B cell (primary cell): ENCODE results near the gene SIK3. TPM values are rescaled to one million over a fixed set of nuclear protein-coding genes. Genes with fewer than 3 reads are reported as not detected.
A peak's percentile ranks its signal among the peaks of the same experiment; 100 is the strongest.

Experiments used
- ATAC-seq: fragments of 200-7000 bp; cut with Tn5 transposase; one replicate; pipeline ENCODE4 v1.10.0; 2021; ENCODE audit warnings: low read depth, mild to moderate bottlenecking, moderate number of reproducible peaks, moderate library complexity
- CTCF ChIA-PET: fragments of 350-600 bp; sonication (Branson Sonifier 250); formaldehyde crosslinking; loops from one replicate; lab custom pipeline; 2021; ENCODE audit warnings: antibody characterized with exemption, inconsistent platforms; lab: Charles Lee
- POLR2A ChIA-PET: fragments of 350-600 bp; sonication (Branson Sonifier 250); formaldehyde crosslinking; loops from one replicate; lab custom pipeline; 2021; ENCODE audit warnings: antibody characterized with exemption; lab: Charles Lee
- DNase-seq: peaks from one replicate; pipeline ENCODE4 v3.0.0; 2013
- H2AFZ ChIP-seq: 2 replicates; pipeline ENCODE4 v1.6.1; 2012; ENCODE audit warnings: mild to moderate bottlenecking, low read depth, low read length; ENCODE audit not compliant: insufficient read depth, poor library complexity, severe bottlenecking
- H3K27ac ChIP-seq, 2 donors: 1 replicate in 1 of 2; 2 replicates in 1 of 2; pipeline ENCODE4 v1.5.1; 2012 to 2013; ENCODE audit warnings: low read length in 2 of 2, mild to moderate bottlenecking in 2 of 2, moderate library complexity in 1 of 2
- H3K27me3 ChIP-seq, 4 experiments: fragments of 200-600 bp in 1 of 4; sonication (generic) in 1 of 4; replicated peaks in 1 of 4; 1 replicate in 2 of 4; 2 replicates in 2 of 4; pipeline versions ENCODE4 v1.6.1 to v1.7.0; 2013 to 2016; ENCODE audit warnings: low read length in 3 of 4, mild to moderate bottlenecking in 2 of 4, mixed read lengths in 1 of 4, moderate library complexity in 1 of 4; ENCODE audit not compliant: insufficient read depth in 4 of 4, control insufficient read depth in 3 of 4; ENCODE audit errors: control extremely low read depth in 1 of 4
- H3K36me3 ChIP-seq, 2 experiments: replicated peaks in 1 of 2; 1 replicate in 1 of 2; 2 replicates in 1 of 2; pipeline versions ENCODE4 v1.6.1 to v1.7.1; 2013; ENCODE audit warnings: low read length in 1 of 2; ENCODE audit not compliant: insufficient read depth in 2 of 2, control insufficient read depth in 1 of 2; ENCODE audit errors: control extremely low read depth in 1 of 2, extremely low read depth in 1 of 2
- H3K4me1 ChIP-seq, 2 donors: fragments of 200-600 bp in 1 of 2; sonication (generic) in 1 of 2; 1 replicate in 1 of 2; 2 replicates in 1 of 2; pipeline versions ENCODE4 v1.5.1 to v1.6.1; 2013 to 2017; ENCODE audit warnings: low read length in 2 of 2; ENCODE audit not compliant: control insufficient read depth in 2 of 2, insufficient read depth in 2 of 2
- H3K4me2 ChIP-seq: replicated peaks from 2 replicates; pipeline ENCODE3; 2012; ENCODE audit warnings: mild to moderate bottlenecking, low read depth, low read length; ENCODE audit not compliant: poor library complexity, severe bottlenecking
- H3K4me3 ChIP-seq, 5 experiments: fragments of 200-600 bp in 1 of 5; sonication (generic) in 1 of 5; 1 replicate in 3 of 5; 2 replicates in 2 of 5; pipeline versions ENCODE4 v1.5.1 to v1.7.0; 2011 to 2016; ENCODE audit warnings: low read length in 4 of 5, mild to moderate bottlenecking in 4 of 5, low read depth in 2 of 5, control low read depth in 1 of 5, moderate library complexity in 1 of 5; ENCODE audit not compliant: insufficient read depth in 1 of 5; ENCODE audit errors: control extremely low read depth in 1 of 5, extremely low read depth in 1 of 5
- H3K79me2 ChIP-seq: fragments of 200-600 bp; sonication (generic); one replicate; pipeline ENCODE4 v1.6.0; 2016; ENCODE audit warnings: low read length; ENCODE audit not compliant: control insufficient read depth, insufficient read depth
- H3K9ac ChIP-seq: fragments of 200-600 bp; sonication (generic); 2 replicates; pipeline ENCODE4 v1.6.1; 2017; ENCODE audit warnings: mild to moderate bottlenecking, low read length, moderate library complexity
- H3K9me3 ChIP-seq, 3 donors: one replicate each; pipeline versions ENCODE4 v1.6.1 to v1.7.1; 2013; ENCODE audit warnings: low read length in 2 of 3; ENCODE audit not compliant: control insufficient read depth in 2 of 3, insufficient read depth in 1 of 3; ENCODE audit errors: control extremely low read depth in 1 of 3
- H4K20me1 ChIP-seq: 2 replicates; pipeline ENCODE4 v1.6.0; 2012; ENCODE audit warnings: mild to moderate bottlenecking, low read length; ENCODE audit not compliant: insufficient read depth, control insufficient read depth, poor library complexity, severe bottlenecking
- H3K27ac Mint-ChIP-seq: one replicate; pipeline ENCODE4 v1.8.0; 2021; ENCODE audit warnings: mixed read lengths
- H3K27me3 Mint-ChIP-seq: one replicate; pipeline ENCODE4 v1.8.0; 2021; ENCODE audit warnings: mixed read lengths
- H3K4me1 Mint-ChIP-seq: one replicate; pipeline ENCODE4 v1.8.0; 2021; ENCODE audit warnings: mixed read lengths
- H3K4me3 Mint-ChIP-seq: one replicate; pipeline ENCODE4 v1.8.0; 2021; ENCODE audit warnings: mixed read lengths
- H3K9me3 Mint-ChIP-seq: one replicate; pipeline ENCODE4 v1.8.0; 2022; ENCODE audit warnings: mixed read lengths; ENCODE audit not compliant: insufficient read depth
- CTCF ChIP-seq: fragments of 200-600 bp; IDR thresholded peaks from one replicate; pipeline ENCODE4 v1.8.0; 2022; ENCODE audit warnings: antibody characterized with exemption, mild to moderate bottlenecking
- EZH2 ChIP-seq: IDR thresholded peaks from 2 replicates; pipeline ENCODE4 v1.6.1; 2012; ENCODE audit warnings: borderline replicate concordance, low read depth, mild to moderate bottlenecking, moderate library complexity, low read length; ENCODE audit not compliant: insufficient read depth, poor library complexity, severe bottlenecking
- WGBS: methylation state at CpG from one replicate; pipeline ENCODE4 v1.1.5; 2013; ENCODE audit warnings: missing lambda C conversion rate; ENCODE audit not compliant: insufficient coverage; 5-methylcytosine and 5-hydroxymethylcytosine counted together
- intact Hi-C: fragments of 100-400 bp; cut with micrococcal nuclease; formaldehyde crosslinking; loops from one replicate; pipeline ENCODE4 v1.10.0; 2022
- polyA plus RNA-seq: library from polyadenylated mRNA; depleted of rRNA; stranded (reverse); fragments of >200 nt; gene quantifications from 2 replicates; pipeline ENCODE4 v1.2.3, GENCODE V29; 2012
- total RNA-seq, 2 donors: library from RNA; stranded (reverse); fragments of 120-200 nt in 1 of 2; gene quantifications; 1 replicate in 1 of 2; 2 replicates in 1 of 2; pipeline versions ENCODE4 v1.2.3 to v1.2.4, GENCODE V29; 2013 to 2022

The SIK3 gene
- total and polyA plus RNA-seq, 2 donors (not counting 1 experiment from before 2014, with no cell fraction given), result 36.5 to 180 TPM

GRCh38 chr11:116929414-116930090, 168.7 kb downstream of the SIK3 start:
- Histone ChIP-seq H3K27ac (peak overlapping the region; percentile 95 to 96), H3K4me2 (peak overlapping the region; percentile 76), H3K79me2 (peaks cover 57% of the 10 kb centered on the region), H3K9me3 (peaks cover 0 to 4% (median 0%) of the 10 kb centered on the region in 3 donors), H3K27me3 (no peaks in the 10 kb centered on the region), H3K36me3 (peaks cover 0 to 8% of the 10 kb centered on the region in 2 experiments), H3K4me3 (peak overlapping the region in 4 of 5 experiments; percentile 14 to 54 (median 40)), H3K4me1 (peaks cover 93 to 98% of the 10 kb centered on the region in 2 donors), H2AFZ (no peak overlapping the region), H4K20me1 (no peaks in the 10 kb centered on the region), H3K9ac (peak overlapping the region; percentile 59)
- peak overlapping the region; percentile 96 for H3K27ac Mint-ChIP-seq
- no peaks in the 10 kb centered on the region for H3K9me3 Mint-ChIP-seq
- no peaks in the 10 kb centered on the region for H3K27me3 Mint-ChIP-seq
- H3K4me1 Mint-ChIP-seq, result peaks cover 88% of the 10 kb centered on the region
- ATAC-seq, result no peak
- ChIA-PET POLR2A (interaction anchor here (0.6 to 3.2 kb wide), 6 partner anchors 13 to 169 kb away, joined by 3 to 19 read pairs (median 4); partner anchors contain the start of gene SIK3), CTCF (interaction anchor here (0.8 to 7.6 kb wide), 13 partner anchors 29 to 215 kb away, joined by 3 to 57 read pairs (median 4); partner anchors contain the start of gene SIK3)
- WGBS, result no CpG with 5 or more reads among the region's 6 CpGs
- intact Hi-C loops, result loop anchor here (2.0 to 10.0 kb wide), 5 partner anchors 19 to 157 kb away; partner anchors contain the start of gene BUD13
- H3K4me3 Mint-ChIP-seq, result peak overlapping the region; percentile 90
- TF ChIP-seq CTCF, result no peak
- no peak for TF ChIP-seq EZH2
- DNase-seq, result peak; percentile 15
